GM12878 (cell line): Measurements from ENCODE around the gene C17orf113. TPM values are rescaled to one million over a fixed set of nuclear protein-coding genes. Genes with fewer than 3 reads are reported as not detected.

Experiments
- ATAC-seq: fragments of 200-7000 bp; cut with Tn5 transposase; 3 replicates; pipeline ENCODE4 v1.9.1; 2020; ENCODE audit warnings: mild to moderate bottlenecking, moderate library complexity
- BruUV-seq: library from RNA; stranded (reverse); fragments of 400-500 nt; replicated peaks from 2 replicates; lab custom pipeline; 2021; lab: Mats Ljungman, UMichigan
- CTCF ChIA-PET: fragments of 300-600 bp; sonication (Branson Sonifier 250); formaldehyde crosslinking; extraction: SDS; loops from one replicate; lab custom pipeline; 2021; ENCODE audit warnings: inconsistent platforms; lab: Yijun Ruan, JAX
- POLR2A ChIA-PET: fragments of 350-600 bp; formaldehyde crosslinking; extraction: SDS; loops from one replicate; lab custom pipeline; 2021; ENCODE audit warnings: inconsistent platforms; lab: Charles Lee
- RAD21 ChIA-PET: fragments of 300-600 bp; sonication (Branson Sonifier 250); formaldehyde crosslinking; loops from one replicate; lab custom pipeline; 2023; ENCODE audit warnings: antibody characterized with exemption; ENCODE audit not compliant: unreplicated experiment; lab: Charles Lee
- SMC1A ChIA-PET: fragments of 300-600 bp; sonication (Branson Sonifier 250); formaldehyde crosslinking; loops from one replicate; lab custom pipeline; 2023; ENCODE audit not compliant: unreplicated experiment, uncharacterized antibody; lab: Charles Lee
- DNase-seq: peaks from one replicate; pipeline ENCODE4 v3.0.0-alpha.2; 2011; ENCODE audit warnings: low read depth, low spot score
- FAIRE-seq: peaks from 3 replicates; lab custom pipeline; 2011; peaks lifted over from hg19 to GRCh38; lab: Jason Lieb, UNC
- H2AFZ ChIP-seq: 2 replicates; pipeline ENCODE4 v1.6.0; 2011; ENCODE audit warnings: low read depth, low read length, control low read depth; ENCODE audit not compliant: control insufficient read depth
- H3K27ac ChIP-seq: 2 replicates; pipeline ENCODE4 v1.5.1; 2011; ENCODE audit warnings: control low read depth; ENCODE audit not compliant: control insufficient read depth, insufficient read depth
- H3K27me3 ChIP-seq, 2 experiments: replicated peaks in 1 of 2; 2 replicates each; pipeline versions ENCODE4 v1.6.0 to v1.6.1; 2011; ENCODE audit warnings: low read length in 1 of 2; ENCODE audit not compliant: control insufficient read depth in 2 of 2, insufficient read depth in 2 of 2
- H3K36me3 ChIP-seq, 2 experiments: 2 replicates each; pipeline ENCODE4 v1.5.1; 2011; ENCODE audit warnings: low read length in 1 of 2; ENCODE audit not compliant: control insufficient read depth in 2 of 2, insufficient read depth in 2 of 2
- H3K4me1 ChIP-seq: 2 replicates; pipeline ENCODE4 v1.6.1; 2011; ENCODE audit warnings: mild to moderate bottlenecking, low read length, moderate library complexity, mixed read lengths; ENCODE audit not compliant: control insufficient read depth, insufficient read depth
- H3K4me2 ChIP-seq: 2 replicates; pipeline ENCODE4 v1.6.0; 2011; ENCODE audit warnings: control low read depth; ENCODE audit not compliant: control insufficient read depth, insufficient read depth
- H3K4me3 ChIP-seq: fragments of 200-600 bp; sonication (generic); 2 replicates; pipeline ENCODE4 v1.5.1; 2016
- H3K79me2 ChIP-seq: 2 replicates; pipeline ENCODE4 v1.6.0; 2011; ENCODE audit warnings: low read length; ENCODE audit not compliant: control insufficient read depth, insufficient read depth
- H3K9ac ChIP-seq: 2 replicates; pipeline ENCODE4 v1.8.0; 2011; ENCODE audit warnings: low read length, control low read depth, mixed read lengths; ENCODE audit not compliant: control insufficient read depth, insufficient read depth
- H3K9me3 ChIP-seq: replicated peaks from 3 replicates; pipeline ENCODE4 v1.5.1; 2011; ENCODE audit warnings: mild to moderate bottlenecking, low read length; ENCODE audit not compliant: control insufficient read depth, insufficient read depth
- H4K20me1 ChIP-seq: 2 replicates; pipeline ENCODE4 v1.6.0; 2011; ENCODE audit not compliant: control insufficient read depth, insufficient read depth
- ATF7 ChIP-seq: fragments of 450-650 bp; IDR thresholded peaks from 2 replicates; pipeline ENCODE4 v1.6.1; 2016; ENCODE audit warnings: low read depth, mild to moderate bottlenecking
- NBN ChIP-seq: fragments of 450-650 bp; IDR thresholded peaks from 2 replicates; pipeline ENCODE4 v1.6.1; 2016
- NR2C1 ChIP-seq: fragments of 450-650 bp; IDR thresholded peaks from 2 replicates; pipeline ENCODE4 v1.6.1; 2017; ENCODE audit warnings: antibody characterized with exemption, mild to moderate bottlenecking, moderate library complexity
- POU2F2 ChIP-seq: IDR thresholded peaks from 3 replicates; pipeline ENCODE4 v1.6.1; 2011; ENCODE audit warnings: low read depth, mild to moderate bottlenecking, low read length, borderline replicate concordance
- SMAD1 ChIP-seq: fragments of 450-650 bp; IDR thresholded peaks from 2 replicates; pipeline ENCODE4 v1.6.1; 2018; ENCODE audit warnings: mild to moderate bottlenecking, low read depth; ENCODE audit not compliant: partially characterized antibody
- TAF1 ChIP-seq: IDR thresholded peaks from 2 replicates; pipeline ENCODE4 v1.6.1; 2011; ENCODE audit warnings: mild to moderate bottlenecking, low read depth, low read length, borderline replicate concordance
- ZNF622 ChIP-seq: fragments of 450-650 bp; IDR thresholded peaks from 2 replicates; pipeline ENCODE4 v1.6.1; 2017; ENCODE audit warnings: mild to moderate bottlenecking, inconsistent platforms
- WGBS: methylation state at CpG from one replicate; pipeline ENCODE4 v1.1.6; 2016; ENCODE audit warnings: low lambda C conversion rate; ENCODE audit not compliant: insufficient replicate concordance, insufficient coverage; ENCODE audit errors: missing lambda C conversion rate; 5-methylcytosine and 5-hydroxymethylcytosine counted together
- in situ Hi-C: fragments of 300-500 bp; cut with MboI; formaldehyde crosslinking; loops from 9 replicates; pipeline ENCODE4 v1.14.3; 2018; ENCODE audit warnings: mixed read lengths
- intact Hi-C: fragments of 100-400 bp; cut with micrococcal nuclease; formaldehyde crosslinking; loops from one replicate; pipeline ENCODE4 v1.14.2; 2022; ENCODE audit not compliant: unreplicated experiment
- polyA plus RNA-seq, 11 experiments: library from polyadenylated mRNA; depleted of rRNA in 4 of 11; unstranded in 6 of 11; stranded (reverse) in 5 of 11; fragments of >200 nt; fragmentation: Nextera tagmentation in 4 of 11; fragmentation: Illumina TruSeq in 1 of 11; extraction: Ambion mirVana in 4 of 11; extraction: Trizol in 1 of 11; gene quantifications; 1 replicate in 1 of 11; 2 replicates in 10 of 11; pipeline versions ENCODE4 v1.2.1 to v1.2.3, GENCODE V29; 2011 to 2016; ENCODE audit warnings: inconsistent platforms in 2 of 11, missing spikeins in 2 of 11, low read depth in 1 of 11
- total RNA-seq, 4 experiments: library from RNA; depleted of rRNA in 3 of 4; stranded (reverse); fragments of >200 nt in 3 of 4; fragmentation: Illumina TruSeq in 1 of 4; extraction: Trizol in 1 of 4; gene quantifications; 2 replicates each; pipeline versions ENCODE4 v1.2.1 to v1.2.3, GENCODE V29; 2013 to 2021

C17orf113 gene
- total and polyA plus RNA-seq, 10 of the 15 experiments (the other 5 are each of a cell fraction or from before 2014, with no cell fraction given), result 0.03 to 0.17 (median 0.08) TPM; not detected in 3

GRCh38 chr17:42071810-42072209, 21.4 kb upstream of the C17orf113 start (continued):
- TF ChIP-seq POU2F2 (no peak), TAF1 (no peak), NR2C1 (no peak), ATF7 (no peak), ZNF622 (no peak)

- no peak for FAIRE-seq
- no peak overlapping the region for H3K9ac ChIP-seq
- WGBS, result 2% methylated on average over 3 of the region's 3 CpGs
- intact Hi-C loops, result loop anchor here (5.0 kb wide), 1 partner anchor 33 kb away; no protein-coding TSS in a partner anchor
- no peaks in the 10 kb centered on the region for H3K9me3 ChIP-seq
- H3K4me3 ChIP-seq, result no peak overlapping the region
- no peak for TF ChIP-seq SMAD1
- TF ChIP-seq NR2C1, result no peak
- TF ChIP-seq NBN, result no peak
- ChIA-PET CTCF (interaction anchor here (2.2 to 6.5 kb wide), 5 partner anchors 8 to 112 kb away, joined by 10 to 100 read pairs (median 38); partner anchors contain the start of genes DHX58, KAT2A and KCNH4), POLR2A (no interaction called here), SMC1A (no interaction called here), RAD21 (interaction anchor here (0.7 to 1.7 kb wide), 4 partner anchors 30 to 47 kb away, joined by 3 to 8 read pairs (median 6); partner anchors contain the start of gene ZNF385C)
- no peak overlapping the region for H2AFZ ChIP-seq
- no peak overlapping the region for H3K27ac ChIP-seq
- no peak overlapping the region for H3K4me2 ChIP-seq
- DNase-seq, result no peak
- no peaks in the 10 kb centered on the region for H3K36me3 ChIP-seq
- no peaks in the 10 kb centered on the region for H4K20me1 ChIP-seq
- BruUV-seq, result no TSS peak
- in situ Hi-C loops, result no loop called here
- H3K4me1 ChIP-seq, result peaks cover 4% of the 10 kb centered on the region
- no peaks in the 10 kb centered on the region for H3K79me2 ChIP-seq
- ATAC-seq, result no peak
- peaks cover 9 to 11% of the 10 kb centered on the region in 2 experiments for H3K27me3 ChIP-seq
These were observed 18.6 kb upstream of the C17orf113 start for GRCh38 chr17:42068979-42069378.
